Measurements from ENCODE around the gene FYN.

The FYN gene

GRCh38 chr6:111628142-111628850, 245.0 kb downstream of the FYN start:
- Histone ChIP-seq H3K27ac (ENCODE audit: poor library complexity, severe bottlenecking) (no peak overlapping the region), H3K36me3 (ENCODE audit: low read depth) (no peaks in the 10 kb centered on the region), H3K4me3 (ENCODE audit: severe bottlenecking) (no peak overlapping the region), H3K9me3 (ENCODE audit: severe bottlenecking) (no peaks in the 10 kb centered on the region), H3K4me1 (ENCODE audit: insufficient read depth, poor library complexity, severe bottlenecking) (peaks cover 2% of the 10 kb centered on the region), H3K27me3 (ENCODE audit: insufficient read depth, poor library complexity, severe bottlenecking) (no peaks in the 10 kb centered on the region)
- no peak for TF ChIP-seq CTCF (IDR thresholded peaks at IDR 0.05; ENCODE audit: poor library complexity, severe bottlenecking)
- ATAC-seq (ENCODE audit: low read depth) (no peak), DNase-seq (ENCODE audit: low spot score) (no peak)

GRCh38 chr6:111626441-111626840, 246.8 kb downstream of the FYN start:
- no peaks in the 10 kb centered on the region for H3K36me3 ChIP-seq (ENCODE audit: low read depth)
- DNase-seq (ENCODE audit: low spot score) (no peak), ATAC-seq (ENCODE audit: low read depth) (no peak)
- peaks cover 2% of the 10 kb centered on the region for H3K4me1 ChIP-seq (ENCODE audit: insufficient read depth, poor library complexity, severe bottlenecking)
- H3K9me3 ChIP-seq (ENCODE audit: severe bottlenecking), result no peaks in the 10 kb centered on the region
- H3K4me3 ChIP-seq (ENCODE audit: severe bottlenecking), result no peak overlapping the region
- H3K27me3 ChIP-seq (ENCODE audit: insufficient read depth, poor library complexity, severe bottlenecking), result no peaks in the 10 kb centered on the region
- TF ChIP-seq CTCF (IDR thresholded peaks at IDR 0.05; ENCODE audit: poor library complexity, severe bottlenecking), result no peak
- H3K27ac ChIP-seq (ENCODE audit: poor library complexity, severe bottlenecking), result no peak overlapping the region

- no peaks in the 10 kb centered on the region for H3K36me3 ChIP-seq (ENCODE audit: low read depth)
- no peak for ATAC-seq (ENCODE audit: low read depth)
- no peak for DNase-seq (ENCODE audit: low spot score)
- H3K27ac ChIP-seq (ENCODE audit: poor library complexity, severe bottlenecking), result no peak overlapping the region
- H3K4me1 ChIP-seq (ENCODE audit: insufficient read depth, poor library complexity, severe bottlenecking), result peaks cover 2% of the 10 kb centered on the region
- TF ChIP-seq CTCF (IDR thresholded peaks at IDR 0.05; ENCODE audit: poor library complexity, severe bottlenecking), result no peak
- H3K9me3 ChIP-seq (ENCODE audit: severe bottlenecking), result no peaks in the 10 kb centered on the region
- no peaks in the 10 kb centered on the region for H3K27me3 ChIP-seq (ENCODE audit: insufficient read depth, poor library complexity, severe bottlenecking)
- H3K4me3 ChIP-seq (ENCODE audit: severe bottlenecking), result no peak overlapping the region
Observed at GRCh38 chr6:111625461-111626391, 247.5 kb downstream of the FYN start.

- Histone ChIP-seq H3K9me3 (ENCODE audit: severe bottlenecking) (no peaks in the 10 kb centered on the region), H3K27ac (ENCODE audit: poor library complexity, severe bottlenecking) (no peak overlapping the region), H3K4me1 (ENCODE audit: insufficient read depth, poor library complexity, severe bottlenecking) (peaks cover 2% of the 10 kb centered on the region), H3K27me3 (ENCODE audit: insufficient read depth, poor library complexity, severe bottlenecking) (no peaks in the 10 kb centered on the region), H3K36me3 (ENCODE audit: low read depth) (no peaks in the 10 kb centered on the region), H3K4me3 (ENCODE audit: severe bottlenecking) (no peak overlapping the region)
- no peak for ATAC-seq (ENCODE audit: low read depth)
- DNase-seq (ENCODE audit: low spot score), result no peak
- TF ChIP-seq CTCF (IDR thresholded peaks at IDR 0.05; ENCODE audit: poor library complexity, severe bottlenecking), result no peak
Observed at GRCh38 chr6:111625099-111625416, 248.2 kb downstream of the FYN start.

Measured in RWPE2 (cell line).